ENCODE results near the gene LCMT2.

GRCh38 chr15:43285609-43286037, 44.8 kb downstream of the LCMT2 start:
- TF ChIP-seq POLR2A (IDR thresholded peaks at IDR 0.05) (no peak), CTCF (IDR thresholded peaks at IDR 0.05) (peak; percentile 77 to 86 (median 79))

Measured in transverse colon (tissue), 3 donors.